Epidermal melanocyte (primary cell): Measurements from ENCODE around the gene FKBP10.
"Not testable (repeated sequence)": the region's sequence is repeated elsewhere in the genome, so short reads cannot be mapped to it uniquely, and the experiment has no call there.

Experiments
- DNase-seq: peaks from one replicate; pipeline ENCODE4 v3.0.0; 2011; ENCODE audit warnings: low spot score; ENCODE audit not compliant: insufficient read length

FKBP10 gene

GRCh38 chr17:41837761-41838538 is 25.1 kb downstream of the FKBP10 start, which contains the start of gene KLHL10:
Gene KLHL10 (plus strand): TSS chr17:41837825. CDS start chr17:41837933, 108 bp downstream.
- DNase-seq, result no peak

GRCh38 chr17:41839448-41839847 is 26.6 kb downstream of the FKBP10 start:
- DNase-seq, result not testable (repeated sequence)

- not testable (repeated sequence) for DNase-seq
These were observed 28.0 kb downstream of the FKBP10 start for GRCh38 chr17:41840781-41841180.

DNA sequence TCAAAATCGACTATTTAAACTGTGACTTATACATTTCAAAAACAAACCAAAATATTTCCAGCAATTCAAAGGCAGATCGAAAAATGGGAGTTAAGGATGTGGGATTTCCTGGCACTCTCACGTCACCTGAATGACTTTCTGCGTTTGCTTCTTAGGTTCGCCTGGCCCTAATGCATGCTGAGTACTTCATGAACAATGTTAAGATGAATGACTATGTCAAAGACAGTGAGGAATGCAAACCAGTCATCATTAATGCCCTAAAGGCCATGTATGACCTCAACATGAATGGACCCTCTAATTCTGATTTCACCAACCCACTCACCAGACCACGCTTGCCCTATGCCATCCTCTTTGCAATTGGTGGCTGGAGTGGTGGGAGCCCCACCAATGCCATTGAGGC is 32.2 kb downstream of the FKBP10 start:
- DNase-seq, result no peak

GRCh38 chr17:41848788-41849187 is 36.0 kb downstream of the FKBP10 start:
- DNase-seq, result no peak

GRCh38 chr17:41849251-41849990 is 36.6 kb downstream of the FKBP10 start:
- no peak for DNase-seq

DNA sequence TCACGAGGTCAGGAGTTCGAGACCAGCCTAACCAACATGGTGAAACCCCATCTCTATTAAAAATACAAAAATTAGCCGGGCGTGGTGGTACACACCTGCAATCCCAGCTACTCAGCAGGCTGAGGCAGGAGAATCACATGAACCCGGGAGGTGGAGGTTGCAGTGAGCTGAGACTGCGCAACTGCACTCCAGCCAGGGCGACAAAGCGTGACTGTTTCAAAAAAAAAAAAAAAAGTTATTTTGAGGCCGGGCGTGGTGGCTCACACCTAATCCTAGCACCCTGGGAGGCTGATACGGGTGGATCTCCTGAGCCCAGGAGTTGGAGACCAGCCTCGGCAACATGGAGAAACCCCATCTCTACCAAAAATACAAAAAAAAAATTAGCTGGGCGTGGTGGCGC is 38.6 kb downstream of the FKBP10 start:
- DNase-seq, result not testable (repeated sequence)

- DNase-seq, result no peak
These were observed 47.6 kb downstream of the FKBP10 start for GRCh38 chr17:41860254-41860931.

DNA sequence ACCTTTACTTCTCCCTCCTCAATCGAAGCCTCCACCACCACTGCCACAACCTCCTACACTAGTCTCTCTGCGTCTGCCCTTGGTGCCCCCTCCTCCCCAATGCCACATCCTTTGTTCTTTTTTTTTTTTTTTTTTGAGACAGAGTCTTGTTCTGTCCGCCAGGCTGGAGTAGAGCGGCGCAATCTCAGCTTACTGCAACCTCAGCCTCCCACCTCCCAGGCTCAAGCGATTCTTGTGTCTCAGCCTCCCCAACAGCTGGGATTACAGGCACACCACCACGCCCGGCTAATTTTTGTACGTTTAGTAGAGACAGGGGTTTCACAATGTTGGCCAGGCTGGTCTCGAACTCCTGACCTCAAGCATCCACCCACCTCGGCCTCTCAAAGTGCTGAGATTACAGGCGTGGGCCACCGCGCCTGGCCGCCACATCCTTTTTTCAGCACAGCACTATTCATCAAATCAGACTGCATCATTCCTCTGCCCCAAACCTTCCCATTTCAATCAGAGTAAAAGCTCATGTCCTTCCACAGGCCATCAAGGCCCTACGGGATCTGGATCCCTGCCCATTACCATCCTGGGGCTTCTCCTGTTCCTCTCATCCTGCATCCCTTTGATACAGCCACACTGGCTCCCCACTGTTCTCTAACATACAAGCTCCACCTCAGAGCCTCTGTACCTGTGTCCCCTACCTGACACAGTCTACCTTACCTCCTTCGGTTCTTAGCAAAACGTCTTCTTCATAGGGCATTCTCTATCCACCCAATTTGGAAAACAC is 50.5 kb downstream of the FKBP10 start:
- DNase-seq, result peak; percentile 7

GRCh38 chr17:41864498-41864835 is 51.7 kb downstream of the FKBP10 start:
- no peak for DNase-seq

GRCh38 chr17:41864836-41865595 is 52.2 kb downstream of the FKBP10 start, which contains the start of gene KLHL11:
Gene KLHL11 (minus strand): TSS chr17:41865423. CDS start chr17:41865370, 53 bp downstream.
- peak; percentile 92 for DNase-seq

- no peak for DNase-seq
These were observed 52.7 kb downstream of the FKBP10 start for GRCh38 chr17:41865596-41865893.

GRCh38 chr17:41868568-41868967 is 55.8 kb downstream of the FKBP10 start:
- DNase-seq, result no peak

DNA sequence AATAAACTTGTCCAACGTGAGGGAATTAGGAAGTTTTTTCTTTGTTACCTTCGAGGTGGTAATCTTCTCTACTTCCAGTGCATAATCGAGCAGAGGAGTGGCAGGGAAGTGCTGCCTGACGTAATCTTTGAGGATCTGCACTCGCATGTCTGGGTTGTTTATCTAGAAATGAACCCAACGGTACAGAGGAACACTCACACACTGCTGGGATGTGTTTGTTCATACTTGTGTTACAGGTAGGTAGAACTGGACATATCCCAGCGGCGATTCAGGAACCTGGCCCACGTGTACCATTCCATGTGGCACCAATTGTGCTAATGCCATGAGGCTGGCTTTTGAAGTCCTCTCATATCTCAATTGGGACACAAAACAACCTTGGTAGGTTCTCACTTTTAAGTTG is 56.6 kb downstream of the FKBP10 start:
- no peak for DNase-seq

DNA sequence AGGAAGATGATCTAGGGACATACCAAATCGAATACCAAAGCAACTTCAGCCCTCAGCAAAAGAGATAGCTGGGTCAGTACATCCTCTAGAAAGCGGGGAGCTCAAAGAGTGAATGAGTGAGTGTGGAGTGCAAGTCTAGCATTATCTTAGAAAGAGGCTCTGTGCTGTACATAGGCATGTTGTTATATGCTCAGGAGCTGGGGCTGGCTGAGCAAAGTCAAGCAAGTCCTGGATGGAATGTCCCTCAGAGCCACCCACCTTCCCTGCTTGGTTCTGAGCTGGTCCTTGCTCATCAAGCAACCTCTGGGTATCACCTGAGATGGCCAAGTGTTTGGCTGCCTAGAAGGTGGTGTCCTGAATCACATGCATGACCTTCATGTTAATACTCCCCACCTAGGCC is 57.3 kb downstream of the FKBP10 start:
- no peak for DNase-seq

GRCh38 chr17:41870627-41871026 is 57.8 kb downstream of the FKBP10 start:
- DNase-seq, result no peak

- DNase-seq, result no peak
These were observed 59.0 kb downstream of the FKBP10 start for GRCh38 chr17:41871789-41872188.
